Lower leg skin (tissue), 3 donors: ENCODE results near the gene CREB3L1.

Experiments used
- POLR2A ChIP-seq, 2 donors: fragments of 450-650 bp; IDR thresholded peaks; one replicate each; pipeline ENCODE4 v1.6.1; 2016 to 2017; ENCODE audit warnings: antibody characterized with exemption in 2 of 2, mild to moderate bottlenecking in 1 of 2, moderate library complexity in 1 of 2
- TF ChIP-seq, protein P1 (sequence below), 3 donors: fragments of 450-650 bp; IDR thresholded peaks; one replicate each; pipeline ENCODE4 v1.5.1; 2016; ENCODE audit warnings: antibody characterized with exemption in 3 of 3, mild to moderate bottlenecking in 3 of 3, moderate library complexity in 2 of 3

GRCh38 chr11:46250745-46251052 lies 26.8 kb upstream of the CREB3L1 start:
- TF ChIP-seq, protein P1, sequence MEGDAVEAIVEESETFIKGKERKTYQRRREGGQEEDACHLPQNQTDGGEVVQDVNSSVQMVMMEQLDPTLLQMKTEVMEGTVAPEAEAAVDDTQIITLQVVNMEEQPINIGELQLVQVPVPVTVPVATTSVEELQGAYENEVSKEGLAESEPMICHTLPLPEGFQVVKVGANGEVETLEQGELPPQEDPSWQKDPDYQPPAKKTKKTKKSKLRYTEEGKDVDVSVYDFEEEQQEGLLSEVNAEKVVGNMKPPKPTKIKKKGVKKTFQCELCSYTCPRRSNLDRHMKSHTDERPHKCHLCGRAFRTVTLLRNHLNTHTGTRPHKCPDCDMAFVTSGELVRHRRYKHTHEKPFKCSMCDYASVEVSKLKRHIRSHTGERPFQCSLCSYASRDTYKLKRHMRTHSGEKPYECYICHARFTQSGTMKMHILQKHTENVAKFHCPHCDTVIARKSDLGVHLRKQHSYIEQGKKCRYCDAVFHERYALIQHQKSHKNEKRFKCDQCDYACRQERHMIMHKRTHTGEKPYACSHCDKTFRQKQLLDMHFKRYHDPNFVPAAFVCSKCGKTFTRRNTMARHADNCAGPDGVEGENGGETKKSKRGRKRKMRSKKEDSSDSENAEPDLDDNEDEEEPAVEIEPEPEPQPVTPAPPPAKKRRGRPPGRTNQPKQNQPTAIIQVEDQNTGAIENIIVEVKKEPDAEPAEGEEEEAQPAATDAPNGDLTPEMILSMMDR (IDR thresholded peaks at IDR 0.05) = no peak
- TF ChIP-seq POLR2A (IDR thresholded peaks at IDR 0.05) = no peak
